Prostate gland (tissue), 2 donors: ENCODE data around the gene LDLRAD4.

ENCODE experiments used
- CTCF ChIP-seq, 4 experiments: fragments of 200-600 bp in 2 of 4; fragments of 450-650 bp in 2 of 4; sonication (generic) in 2 of 4; IDR thresholded peaks; 1 replicate in 3 of 4; 2 replicates in 1 of 4; pipeline ENCODE4 v1.5.1; 2016 to 2019; ENCODE audit warnings: antibody characterized with exemption in 4 of 4, mild to moderate bottlenecking in 2 of 4, moderate library complexity in 2 of 4
- POLR2A ChIP-seq: fragments of 450-650 bp; IDR thresholded peaks from one replicate; pipeline ENCODE4 v1.6.1; 2016; ENCODE audit warnings: antibody characterized with exemption, mild to moderate bottlenecking
- POLR2AphosphoS5 ChIP-seq: sonication (generic); formaldehyde crosslinking; IDR thresholded peaks from one replicate; pipeline ENCODE4 v1.6.1; 2017; ENCODE audit warnings: antibody characterized with exemption

- TF ChIP-seq CTCF (IDR thresholded peaks at IDR 0.05) (no peak), POLR2A (no peak), POLR2AphosphoS5 (no peak)
Observed at GRCh38 chr18:13564579-13564978, 346.0 kb downstream of the LDLRAD4 start.
